Fibroblast of lung (primary cell): ENCODE measurements around the gene FGF14. TPM values are rescaled to one million over a fixed set of nuclear protein-coding genes. Genes with fewer than 3 reads are reported as not detected.

Source experiments
- DNase-seq, 2 donors: peaks; one replicate each; pipeline versions ENCODE4 v3.0.0 to v3.0.0-alpha.2; 2010; ENCODE audit warnings: low read depth in 2 of 2
- H2AFZ ChIP-seq: 2 replicates; pipeline ENCODE4 v1.5.1; 2012; ENCODE audit warnings: low read length, control low read depth, inconsistent platforms
- H3K27ac ChIP-seq: 2 replicates; pipeline ENCODE4 v1.5.1; 2011; ENCODE audit warnings: low read length, control low read depth; ENCODE audit not compliant: insufficient read depth
- H3K27me3 ChIP-seq: 2 replicates; pipeline ENCODE4 v1.5.1; 2011; ENCODE audit warnings: mild to moderate bottlenecking, low read length; ENCODE audit not compliant: control insufficient read depth, insufficient read depth
- H3K36me3 ChIP-seq: 2 replicates; pipeline ENCODE4 v1.5.1; 2011; ENCODE audit warnings: low read length; ENCODE audit not compliant: control insufficient read depth, insufficient read depth
- H3K4me1 ChIP-seq: 2 replicates; pipeline ENCODE4 v1.5.1; 2011; ENCODE audit warnings: low read length; ENCODE audit not compliant: control insufficient read depth, insufficient read depth; ENCODE audit errors: extremely low read depth
- H3K4me2 ChIP-seq: 2 replicates; pipeline ENCODE4 v1.5.1; 2011; ENCODE audit warnings: low read length, control low read depth; ENCODE audit not compliant: insufficient read depth; ENCODE audit errors: extremely low read depth
- H3K4me3 ChIP-seq, 4 experiments: fragments of 200-600 bp in 1 of 4; sonication (generic) in 1 of 4; replicated peaks in 1 of 4; 2 replicates each; pipeline ENCODE4 v1.5.1; 2011 to 2016; ENCODE audit warnings: low read length in 4 of 4, low read depth in 3 of 4, mild to moderate bottlenecking in 3 of 4, control low read depth in 2 of 4, inconsistent platforms in 1 of 4, mixed read lengths in 1 of 4; ENCODE audit not compliant: insufficient read depth in 1 of 4; ENCODE audit errors: control extremely low read depth in 1 of 4
- H3K79me2 ChIP-seq: 2 replicates; pipeline ENCODE4 v1.5.1; 2012; ENCODE audit warnings: mild to moderate bottlenecking, low read length, inconsistent platforms; ENCODE audit not compliant: control insufficient read depth, insufficient read depth
- H3K9ac ChIP-seq: 2 replicates; pipeline ENCODE4 v1.5.1; 2011; ENCODE audit warnings: mild to moderate bottlenecking, low read length, control low read depth; ENCODE audit not compliant: insufficient read depth
- H3K9me3 ChIP-seq: 2 replicates; pipeline ENCODE4 v1.5.1; 2012; ENCODE audit warnings: low read depth, low read length; ENCODE audit not compliant: control insufficient read depth, insufficient read depth
- H4K20me1 ChIP-seq: 2 replicates; pipeline ENCODE4 v1.5.1; 2011; ENCODE audit warnings: low read length; ENCODE audit not compliant: control insufficient read depth, insufficient read depth; ENCODE audit errors: extremely low read depth
- EZH2 ChIP-seq: IDR thresholded peaks from 2 replicates; pipeline ENCODE4 v1.5.1; 2012; ENCODE audit warnings: low read length, control low read depth, mild to moderate bottlenecking; ENCODE audit errors: missing control alignments
- polyA plus RNA-seq, 2 donors: library from polyadenylated mRNA; depleted of rRNA in 1 of 2; stranded (reverse) in 1 of 2; unstranded in 1 of 2; fragments of >200 nt; gene quantifications; 2 replicates each; pipeline ENCODE4 v1.2.1, GENCODE V29; 2011 to 2012; ENCODE audit warnings: missing spikeins in 1 of 2
- total RNA-seq: library from RNA; depleted of rRNA; stranded (reverse); fragments of >200 nt; gene quantifications from 2 replicates; pipeline ENCODE4 v1.2.1, GENCODE V29; 2014
- TF ChIP-seq, protein P1 (sequence below), 2 donors: IDR thresholded peaks in 1 of 2; conservative IDR thresholded peaks in 1 of 2; 1 replicate in 1 of 2; 2 replicates in 1 of 2; pipeline ENCODE4 v1.5.1; 2011 to 2012; ENCODE audit warnings: low read length in 2 of 2, control low read depth in 1 of 2, inconsistent platforms in 1 of 2, low read depth in 1 of 2, mild to moderate bottlenecking in 1 of 2

The FGF14 gene
- total and polyA plus RNA-seq, 2 donors (not counting 1 experiment from before 2014, with no cell fraction given) = 0.94 to 7.8 TPM

DNA sequence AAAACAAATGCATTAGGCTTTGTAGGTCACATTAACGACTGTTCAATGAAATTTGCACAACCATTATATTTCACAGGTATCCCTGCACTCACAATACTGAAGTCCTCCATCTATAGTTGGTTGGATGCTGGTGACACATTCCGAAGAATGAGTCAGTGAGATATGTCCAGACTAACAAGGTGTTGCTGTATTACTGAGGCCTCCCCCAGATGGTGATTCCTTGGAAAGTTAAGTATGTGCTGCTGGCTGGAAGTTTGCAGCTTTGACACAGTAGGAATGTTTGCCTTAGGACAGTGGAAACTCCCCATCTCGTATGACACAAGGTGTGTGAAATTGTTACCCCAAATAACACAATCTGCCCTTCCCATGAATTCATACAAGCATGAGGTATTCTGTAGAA lies 46.6 kb downstream of the FGF14 start:
- H3K36me3 ChIP-seq = no peaks in the 10 kb centered on the region
- no peak overlapping the region for H3K4me2 ChIP-seq
- H4K20me1 ChIP-seq = no peaks in the 10 kb centered on the region
- no peak overlapping the region for H3K4me3 ChIP-seq
- TF ChIP-seq EZH2 = no peak
- TF ChIP-seq, protein P1, sequence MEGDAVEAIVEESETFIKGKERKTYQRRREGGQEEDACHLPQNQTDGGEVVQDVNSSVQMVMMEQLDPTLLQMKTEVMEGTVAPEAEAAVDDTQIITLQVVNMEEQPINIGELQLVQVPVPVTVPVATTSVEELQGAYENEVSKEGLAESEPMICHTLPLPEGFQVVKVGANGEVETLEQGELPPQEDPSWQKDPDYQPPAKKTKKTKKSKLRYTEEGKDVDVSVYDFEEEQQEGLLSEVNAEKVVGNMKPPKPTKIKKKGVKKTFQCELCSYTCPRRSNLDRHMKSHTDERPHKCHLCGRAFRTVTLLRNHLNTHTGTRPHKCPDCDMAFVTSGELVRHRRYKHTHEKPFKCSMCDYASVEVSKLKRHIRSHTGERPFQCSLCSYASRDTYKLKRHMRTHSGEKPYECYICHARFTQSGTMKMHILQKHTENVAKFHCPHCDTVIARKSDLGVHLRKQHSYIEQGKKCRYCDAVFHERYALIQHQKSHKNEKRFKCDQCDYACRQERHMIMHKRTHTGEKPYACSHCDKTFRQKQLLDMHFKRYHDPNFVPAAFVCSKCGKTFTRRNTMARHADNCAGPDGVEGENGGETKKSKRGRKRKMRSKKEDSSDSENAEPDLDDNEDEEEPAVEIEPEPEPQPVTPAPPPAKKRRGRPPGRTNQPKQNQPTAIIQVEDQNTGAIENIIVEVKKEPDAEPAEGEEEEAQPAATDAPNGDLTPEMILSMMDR (conservative IDR thresholded peaks at IDR 0.05 in 1 of 2, IDR thresholded peaks at IDR 0.05 in 1 of 2; ENCODE audit: low read depth in 1 of 2, low read length in 2 of 2) = no peak
- no peaks in the 10 kb centered on the region for H3K9me3 ChIP-seq
- H2AFZ ChIP-seq = no peak overlapping the region
- DNase-seq = no peak
- H3K79me2 ChIP-seq = no peaks in the 10 kb centered on the region
- no peaks in the 10 kb centered on the region for H3K4me1 ChIP-seq
- no peak overlapping the region for H3K9ac ChIP-seq
- no peak overlapping the region for H3K27ac ChIP-seq
- no peaks in the 10 kb centered on the region for H3K27me3 ChIP-seq

DNA sequence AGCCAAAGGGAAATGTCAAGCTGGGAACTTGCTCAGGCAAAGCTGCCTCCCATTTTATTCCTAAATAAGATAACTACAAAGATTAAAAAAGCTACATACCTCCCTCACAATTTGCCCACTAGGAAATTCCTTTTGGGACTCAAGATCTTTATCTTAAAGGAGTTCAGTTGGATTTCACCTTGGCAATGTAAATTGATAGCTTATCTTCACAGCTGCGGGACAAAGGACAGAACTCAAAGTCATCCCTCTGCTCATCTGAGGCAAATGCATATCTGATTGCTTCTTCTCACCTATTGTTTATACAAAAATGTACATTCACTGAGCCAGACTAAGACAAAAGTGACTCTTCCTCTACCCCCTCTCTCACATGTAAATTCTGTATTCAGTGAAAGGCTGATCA lies 47.8 kb downstream of the FGF14 start:
- Histone ChIP-seq H2AFZ (no peak overlapping the region), H3K9ac (no peak overlapping the region), H4K20me1 (no peaks in the 10 kb centered on the region), H3K79me2 (no peaks in the 10 kb centered on the region), H3K4me1 (no peaks in the 10 kb centered on the region), H3K4me3 (no peak overlapping the region), H3K27ac (no peak overlapping the region), H3K36me3 (no peaks in the 10 kb centered on the region), H3K27me3 (no peaks in the 10 kb centered on the region), H3K4me2 (no peak overlapping the region), H3K9me3 (no peaks in the 10 kb centered on the region)
- TF ChIP-seq, protein P1 (conservative IDR thresholded peaks at IDR 0.05 in 1 of 2, IDR thresholded peaks at IDR 0.05 in 1 of 2; ENCODE audit: low read depth in 1 of 2, low read length in 2 of 2) = no peak
- TF ChIP-seq EZH2 = no peak
- no peak for DNase-seq

DNA sequence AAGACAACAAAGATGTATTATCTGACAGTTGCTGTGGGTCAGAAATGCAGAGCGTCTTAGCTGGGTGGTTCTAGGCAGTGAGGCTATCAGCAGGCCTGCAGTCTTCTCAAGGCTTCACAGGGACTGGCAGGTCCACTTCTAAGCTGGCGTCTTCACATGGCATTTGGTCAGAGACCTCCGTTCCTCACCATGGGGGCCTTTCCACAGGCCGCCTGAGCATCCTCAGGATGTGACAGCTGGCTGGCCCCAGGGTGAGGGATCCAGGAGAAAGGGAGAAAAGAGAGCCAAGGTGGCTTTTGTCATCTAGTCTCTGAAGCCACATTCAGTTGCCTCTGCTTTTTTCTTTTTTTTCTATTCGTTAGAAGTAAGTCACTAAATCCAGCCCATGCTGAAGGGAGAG lies 50.3 kb downstream of the FGF14 start:
- no peak overlapping the region for H3K27ac ChIP-seq
- H3K79me2 ChIP-seq = no peaks in the 10 kb centered on the region

More for the DNA sequence above, 50.3 kb downstream of the FGF14 start:
- no peak overlapping the region for H3K4me2 ChIP-seq
- TF ChIP-seq, protein P1 (conservative IDR thresholded peaks at IDR 0.05 in 1 of 2, IDR thresholded peaks at IDR 0.05 in 1 of 2; ENCODE audit: low read depth in 1 of 2, low read length in 2 of 2) = no peak
- TF ChIP-seq EZH2 = no peak
- no peak overlapping the region for H2AFZ ChIP-seq
- DNase-seq = no peak
- no peak overlapping the region for H3K9ac ChIP-seq
- H3K4me3 ChIP-seq = no peak overlapping the region
- H3K4me1 ChIP-seq = no peaks in the 10 kb centered on the region
- no peaks in the 10 kb centered on the region for H3K36me3 ChIP-seq
- no peaks in the 10 kb centered on the region for H3K27me3 ChIP-seq
- no peaks in the 10 kb centered on the region for H4K20me1 ChIP-seq
- no peaks in the 10 kb centered on the region for H3K9me3 ChIP-seq
